G401 (cell line): ENCODE data around the gene TP53I13. TPM values are rescaled to one million over a fixed set of nuclear protein-coding genes. Genes with fewer than 3 reads are reported as not detected.

ENCODE experiments used
- total RNA-seq: library from RNA; depleted of rRNA; stranded (reverse); fragments of >200 nt; shearing (Covaris generic); gene quantifications from 2 replicates; pipeline ENCODE4 v1.2.3, GENCODE V29; 2014; rRNA removed

TP53I13 gene
- total RNA-seq, 1 experiment from 2014 or later = 72.2 TPM

Other genes starting within 250 kb of the TP53I13 start
- 31.1 and 38.5 TPM in 2 replicates for gene TAOK1, start 178.3 kb upstream of the TP53I13 start, total RNA-seq
- 5.2 and 11.1 TPM in 2 replicates for gene ABHD15, start 1.7 kb upstream of the TP53I13 start, total RNA-seq
- gene GIT1, start 20.9 kb downstream of the TP53I13 start, total RNA-seq = 42.2 and 45.9 TPM in 2 replicates
- gene ANKRD13B, start 24.4 kb downstream of the TP53I13 start, total RNA-seq = 17.5 and 29.6 TPM in 2 replicates
- gene CORO6, start 54.2 kb downstream of the TP53I13 start, total RNA-seq = 3.6 and 9.7 TPM in 2 replicates